Measurements from ENCODE around the gene CDC42SE2.

CDC42SE2 gene

GRCh38 chr5:131356619-131357018 lies 92.8 kb downstream of the CDC42SE2 start:
- no peak overlapping the region for H3K27ac ChIP-seq
- TF ChIP-seq CTCF (IDR thresholded peaks at IDR 0.05) (no peak), ZFX (IDR thresholded peaks at IDR 0.05; ENCODE audit: borderline replicate concordance) (no peak)

GRCh38 chr5:131357739-131358561 lies 94.1 kb downstream of the CDC42SE2 start:
- TF ChIP-seq ZFX (IDR thresholded peaks at IDR 0.05; ENCODE audit: borderline replicate concordance) = no peak
- no peak for TF ChIP-seq CTCF (IDR thresholded peaks at IDR 0.05)

DNA sequence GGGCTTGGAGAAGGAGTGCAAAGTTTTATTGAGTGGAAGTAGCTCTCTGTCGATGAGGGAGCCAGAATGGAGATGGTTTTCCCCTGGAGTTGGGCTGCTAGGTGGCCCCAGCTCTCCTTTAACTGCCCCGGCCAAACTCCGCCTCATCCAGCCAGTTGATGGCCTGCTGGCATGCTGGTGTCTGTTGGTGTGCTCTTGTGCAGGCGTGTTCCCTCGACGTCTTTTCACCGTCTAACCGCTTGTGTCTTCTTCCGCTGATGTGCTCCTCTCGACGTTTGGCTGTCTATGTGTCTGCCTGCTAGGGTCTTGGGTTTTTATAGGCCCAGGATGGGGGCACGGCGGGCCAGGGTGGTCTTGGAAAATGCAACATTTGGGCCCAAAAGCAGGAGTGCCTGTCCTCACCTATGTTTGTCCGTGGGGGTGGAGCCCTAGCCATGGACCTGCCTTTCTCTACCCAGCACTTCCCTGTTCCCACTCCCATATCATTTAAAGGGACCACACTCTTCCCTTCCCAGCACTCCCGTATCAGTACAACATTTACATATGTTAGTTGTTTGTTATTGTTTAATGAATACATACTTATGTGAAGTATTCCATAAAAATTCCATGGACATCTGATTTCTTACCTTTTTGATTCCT lies 97.9 kb downstream of the CDC42SE2 start:
- no peak for TF ChIP-seq ZFX (IDR thresholded peaks at IDR 0.05; ENCODE audit: borderline replicate concordance)
- no peak for TF ChIP-seq CTCF (IDR thresholded peaks at IDR 0.05)
- H3K27ac ChIP-seq = no peak overlapping the region

More at GRCh38 chr5:131357739-131358561, 94.1 kb downstream of the CDC42SE2 start:
- H3K27ac ChIP-seq = no peak overlapping the region

DNA sequence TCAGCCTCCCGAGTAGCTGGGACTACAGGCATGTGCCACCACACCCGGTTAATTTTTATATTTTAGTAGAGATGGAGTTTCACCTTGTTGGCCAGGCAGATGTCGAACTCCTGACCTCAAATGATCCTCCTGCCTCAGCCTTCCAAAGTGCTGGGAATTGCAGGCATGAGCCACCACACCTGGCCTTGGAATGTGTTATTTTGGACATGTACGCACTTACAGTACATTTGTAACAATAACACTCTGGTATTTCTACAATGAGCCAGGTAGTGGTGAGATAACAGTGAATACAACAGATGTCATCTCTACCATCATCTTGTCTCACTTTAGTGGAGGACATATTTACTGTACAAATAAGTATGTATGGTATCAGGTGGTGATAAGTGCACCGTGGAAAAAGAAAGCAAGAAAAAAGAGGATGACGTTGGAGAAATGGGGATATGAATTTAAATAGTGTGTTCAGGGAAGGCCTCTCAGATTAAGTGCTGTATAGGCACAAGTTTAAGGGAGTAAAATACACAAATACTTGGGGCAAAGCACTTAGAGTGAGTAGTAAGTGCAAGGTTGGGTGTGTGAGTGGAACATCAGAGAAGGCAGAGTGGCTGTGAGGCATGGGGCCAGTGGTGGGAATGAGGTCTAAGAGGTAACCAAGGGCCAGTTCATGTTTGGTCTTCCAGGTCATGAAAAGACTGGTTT lies 100.1 kb downstream of the CDC42SE2 start:
- TF ChIP-seq ZFX (IDR thresholded peaks at IDR 0.05; ENCODE audit: borderline replicate concordance) = no peak
- no peak overlapping the region for H3K27ac ChIP-seq

DNA sequence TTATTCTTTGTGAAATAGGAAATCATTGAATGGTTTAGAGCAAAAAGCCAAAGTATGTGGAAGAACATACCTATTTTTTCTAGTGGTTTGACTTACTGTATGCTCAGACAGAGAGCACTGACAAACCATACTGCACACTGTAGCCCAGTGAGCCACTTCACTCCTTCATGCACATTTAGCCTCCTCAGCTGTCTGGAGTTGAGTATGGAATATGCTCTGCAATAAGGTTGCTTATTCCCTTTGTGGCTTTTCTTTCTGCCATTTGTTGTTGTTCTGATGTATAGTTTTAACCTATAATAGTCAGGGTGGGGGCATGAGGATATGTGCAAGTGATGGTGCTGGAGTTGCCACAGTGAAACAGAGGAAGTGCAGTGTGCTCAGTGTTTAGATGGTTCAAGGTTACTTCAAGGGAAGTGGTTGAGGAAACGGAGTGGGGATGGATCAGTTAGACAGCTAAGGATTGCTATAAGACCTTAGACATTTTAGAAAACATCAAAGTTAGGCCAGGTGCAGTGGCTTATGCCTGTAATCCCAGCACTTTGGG lies 100.7 kb downstream of the CDC42SE2 start:
- no peak overlapping the region for H3K27ac ChIP-seq
- TF ChIP-seq CTCF (IDR thresholded peaks at IDR 0.05) (no peak), ZFX (IDR thresholded peaks at IDR 0.05; ENCODE audit: borderline replicate concordance) (no peak)

DNA sequence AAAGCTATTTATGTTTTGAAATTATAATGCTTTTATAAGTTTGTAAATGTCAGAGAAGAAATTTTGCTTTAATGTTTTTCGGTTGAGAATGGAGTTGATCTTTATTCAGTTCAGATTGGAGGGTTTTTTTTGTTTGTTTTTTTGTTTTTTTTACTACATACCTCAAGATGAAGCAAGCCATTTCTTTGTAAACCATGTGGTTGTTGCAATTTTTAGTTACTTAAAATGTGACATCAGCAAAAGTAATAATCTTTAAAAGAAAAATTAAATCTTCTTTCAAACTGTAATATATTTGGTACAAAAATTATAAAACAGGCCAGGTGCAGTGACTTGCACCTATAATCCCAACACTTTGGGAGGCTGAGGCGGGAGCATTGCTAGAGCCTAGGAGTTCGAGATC lies 102.6 kb downstream of the CDC42SE2 start:
- no peak overlapping the region for H3K27ac ChIP-seq

More for the DNA sequence above, 102.6 kb downstream of the CDC42SE2 start:
- TF ChIP-seq CTCF (IDR thresholded peaks at IDR 0.05) = no peak
- no peak for TF ChIP-seq ZFX (IDR thresholded peaks at IDR 0.05; ENCODE audit: borderline replicate concordance)
